GM12878 (cell line): ENCODE results near the gene CAMK1. TPM values are rescaled to one million over a fixed set of nuclear protein-coding genes. Genes with fewer than 3 reads are reported as not detected.

Experiments used
- ATAC-seq: fragments of 200-7000 bp; cut with Tn5 transposase; 3 replicates; pipeline ENCODE4 v1.9.1; 2020; ENCODE audit warnings: mild to moderate bottlenecking, moderate library complexity
- BruUV-seq: library from RNA; stranded (reverse); fragments of 400-500 nt; replicated peaks from 2 replicates; lab custom pipeline; 2021; lab: Mats Ljungman, UMichigan
- CTCF ChIA-PET: fragments of 300-600 bp; sonication (Branson Sonifier 250); formaldehyde crosslinking; extraction: SDS; loops from one replicate; lab custom pipeline; 2021; ENCODE audit warnings: inconsistent platforms; lab: Yijun Ruan, JAX
- POLR2A ChIA-PET: fragments of 350-600 bp; formaldehyde crosslinking; extraction: SDS; loops from one replicate; lab custom pipeline; 2021; ENCODE audit warnings: inconsistent platforms; lab: Charles Lee
- RAD21 ChIA-PET: fragments of 300-600 bp; sonication (Branson Sonifier 250); formaldehyde crosslinking; loops from one replicate; lab custom pipeline; 2023; ENCODE audit warnings: antibody characterized with exemption; ENCODE audit not compliant: unreplicated experiment; lab: Charles Lee
- SMC1A ChIA-PET: fragments of 300-600 bp; sonication (Branson Sonifier 250); formaldehyde crosslinking; loops from one replicate; lab custom pipeline; 2023; ENCODE audit not compliant: unreplicated experiment, uncharacterized antibody; lab: Charles Lee
- DNase-seq: peaks from one replicate; pipeline ENCODE4 v3.0.0-alpha.2; 2011; ENCODE audit warnings: low read depth, low spot score
- FAIRE-seq: peaks from 3 replicates; lab custom pipeline; 2011; peaks lifted over from hg19 to GRCh38; lab: Jason Lieb, UNC
- H2AFZ ChIP-seq: 2 replicates; pipeline ENCODE4 v1.6.0; 2011; ENCODE audit warnings: low read depth, low read length, control low read depth; ENCODE audit not compliant: control insufficient read depth
- H3K27ac ChIP-seq: 2 replicates; pipeline ENCODE4 v1.5.1; 2011; ENCODE audit warnings: control low read depth; ENCODE audit not compliant: control insufficient read depth, insufficient read depth
- H3K27me3 ChIP-seq, 2 experiments: replicated peaks in 1 of 2; 2 replicates each; pipeline versions ENCODE4 v1.6.0 to v1.6.1; 2011; ENCODE audit warnings: low read length in 1 of 2; ENCODE audit not compliant: control insufficient read depth in 2 of 2, insufficient read depth in 2 of 2
- H3K36me3 ChIP-seq, 2 experiments: 2 replicates each; pipeline ENCODE4 v1.5.1; 2011; ENCODE audit warnings: low read length in 1 of 2; ENCODE audit not compliant: control insufficient read depth in 2 of 2, insufficient read depth in 2 of 2
- H3K4me1 ChIP-seq: 2 replicates; pipeline ENCODE4 v1.6.1; 2011; ENCODE audit warnings: mild to moderate bottlenecking, low read length, moderate library complexity, mixed read lengths; ENCODE audit not compliant: control insufficient read depth, insufficient read depth
- H3K4me2 ChIP-seq: 2 replicates; pipeline ENCODE4 v1.6.0; 2011; ENCODE audit warnings: control low read depth; ENCODE audit not compliant: control insufficient read depth, insufficient read depth
- H3K4me3 ChIP-seq: fragments of 200-600 bp; sonication (generic); 2 replicates; pipeline ENCODE4 v1.5.1; 2016
- H3K79me2 ChIP-seq: 2 replicates; pipeline ENCODE4 v1.6.0; 2011; ENCODE audit warnings: low read length; ENCODE audit not compliant: control insufficient read depth, insufficient read depth
- H3K9ac ChIP-seq: 2 replicates; pipeline ENCODE4 v1.8.0; 2011; ENCODE audit warnings: low read length, control low read depth, mixed read lengths; ENCODE audit not compliant: control insufficient read depth, insufficient read depth
- H3K9me3 ChIP-seq: replicated peaks from 3 replicates; pipeline ENCODE4 v1.5.1; 2011; ENCODE audit warnings: mild to moderate bottlenecking, low read length; ENCODE audit not compliant: control insufficient read depth, insufficient read depth
- H4K20me1 ChIP-seq: 2 replicates; pipeline ENCODE4 v1.6.0; 2011; ENCODE audit not compliant: control insufficient read depth, insufficient read depth
- EZH2 ChIP-seq: IDR thresholded peaks from 2 replicates; pipeline ENCODE4 v1.6.1; 2012; ENCODE audit warnings: low read depth, mild to moderate bottlenecking, control low read depth, inconsistent platforms, low read length, borderline replicate concordance; ENCODE audit not compliant: control insufficient read depth
- POLR2AphosphoS5 ChIP-seq: IDR thresholded peaks from 2 replicates; pipeline ENCODE4 v1.6.1; 2011; ENCODE audit warnings: mild to moderate bottlenecking, low read length, inconsistent platforms
- RAD51 ChIP-seq: fragments of 450-650 bp; IDR thresholded peaks from 2 replicates; pipeline ENCODE4 v1.6.1; 2016; ENCODE audit warnings: moderate library complexity, mild to moderate bottlenecking, inconsistent platforms
- SMC3 ChIP-seq: IDR thresholded peaks from 2 replicates; pipeline ENCODE4 v1.6.1; 2011; ENCODE audit warnings: low read length, improper control_type of control experiment, borderline replicate concordance
- SREBF2 ChIP-seq: IDR thresholded peaks from 2 replicates; pipeline ENCODE4 v1.6.1; 2012; ENCODE audit warnings: mild to moderate bottlenecking, low read length
- YY1 ChIP-seq: IDR thresholded peaks from 2 replicates; pipeline ENCODE4 v1.6.1; 2011; ENCODE audit warnings: low read depth, mild to moderate bottlenecking, low read length
- WGBS: methylation state at CpG from one replicate; pipeline ENCODE4 v1.1.6; 2016; ENCODE audit warnings: low lambda C conversion rate; ENCODE audit not compliant: insufficient replicate concordance, insufficient coverage; ENCODE audit errors: missing lambda C conversion rate; 5-methylcytosine and 5-hydroxymethylcytosine counted together
- in situ Hi-C: fragments of 300-500 bp; cut with MboI; formaldehyde crosslinking; loops from 9 replicates; pipeline ENCODE4 v1.14.3; 2018; ENCODE audit warnings: mixed read lengths
- intact Hi-C: fragments of 100-400 bp; cut with micrococcal nuclease; formaldehyde crosslinking; loops from one replicate; pipeline ENCODE4 v1.14.2; 2022; ENCODE audit not compliant: unreplicated experiment
- polyA plus RNA-seq, 11 experiments: library from polyadenylated mRNA; depleted of rRNA in 4 of 11; unstranded in 6 of 11; stranded (reverse) in 5 of 11; fragments of >200 nt; fragmentation: Nextera tagmentation in 4 of 11; fragmentation: Illumina TruSeq in 1 of 11; extraction: Ambion mirVana in 4 of 11; extraction: Trizol in 1 of 11; gene quantifications; 1 replicate in 1 of 11; 2 replicates in 10 of 11; pipeline versions ENCODE4 v1.2.1 to v1.2.3, GENCODE V29; 2011 to 2016; ENCODE audit warnings: inconsistent platforms in 2 of 11, missing spikeins in 2 of 11, low read depth in 1 of 11
- total RNA-seq, 4 experiments: library from RNA; depleted of rRNA in 3 of 4; stranded (reverse); fragments of >200 nt in 3 of 4; fragmentation: Illumina TruSeq in 1 of 4; extraction: Trizol in 1 of 4; gene quantifications; 2 replicates each; pipeline versions ENCODE4 v1.2.1 to v1.2.3, GENCODE V29; 2013 to 2021
- TF ChIP-seq, protein P1 (sequence below): IDR thresholded peaks from 2 replicates; pipeline ENCODE4 v1.6.1; 2012; ENCODE audit warnings: low read depth, low read length, improper control_type of control experiment

The CAMK1 gene
- total and polyA plus RNA-seq, 10 of the 15 experiments (the other 5 are each of a cell fraction or from before 2014, with no cell fraction given): 0.24 to 2.1 (median 0.51) TPM; not detected in 2

DNA sequence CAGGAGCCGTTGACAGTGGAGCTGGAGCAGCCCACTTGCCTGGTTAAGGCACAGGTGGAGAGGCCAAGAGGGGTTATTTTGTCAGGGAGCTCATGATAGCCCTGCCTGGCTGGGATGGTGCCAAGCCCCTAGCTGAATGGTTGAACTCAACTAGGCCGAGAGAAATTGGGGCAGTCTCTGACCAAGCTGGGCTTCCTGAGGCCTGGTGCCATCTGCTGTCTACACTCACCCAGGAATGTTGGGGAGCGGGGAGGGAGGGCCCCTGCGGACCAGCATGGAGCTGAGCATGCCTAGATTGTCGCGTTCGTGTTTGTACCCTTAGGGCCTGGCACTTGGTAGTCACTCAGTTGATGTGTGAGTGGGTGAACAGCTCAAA, 37.0 kb downstream of the CAMK1 start:
- H3K4me2 ChIP-seq: peak overlapping the region; percentile 97
- ATAC-seq (no peak), DNase-seq (no peak), FAIRE-seq (no peak)
- ChIA-PET CTCF (interaction anchor here (0.5 to 2.8 kb wide), 8 partner anchors 12 to 481 kb away, joined by 3 to 24 read pairs (median 3); partner anchors contain the start of gene OGG1), RAD21 (interaction anchor here (1.2 to 1.4 kb wide), 4 partner anchors 18 to 133 kb away, joined by 3 to 4 read pairs (median 3); no protein-coding TSS in a partner anchor), SMC1A (interaction anchor here (0.7 to 2.7 kb wide), 6 partner anchors 17 to 229 kb away, joined by 3 to 16 read pairs (median 4); partner anchors contain the start of genes MTMR14 and OGG1), POLR2A (interaction anchor here (0.6 to 2.0 kb wide), 6 partner anchors 11 to 1006 kb away, joined by 3 to 7 read pairs (median 3); partner anchors contain the start of gene OGG1)
- no peaks in the 10 kb centered on the region for H3K9me3 ChIP-seq
- WGBS: 73% methylated on average over 7 of the region's 7 CpGs
- peaks cover 3% of the 10 kb centered on the region for H4K20me1 ChIP-seq
- H3K27ac ChIP-seq: peak overlapping the region; percentile 100
- BruUV-seq: no TSS peak
- H3K36me3 ChIP-seq: peaks cover 2 to 19% of the 10 kb centered on the region in 2 experiments
- peak overlapping the region; percentile 98 for H3K9ac ChIP-seq
- no peak for TF ChIP-seq SMC3
- peak; percentile 17; the same call in 1 of the 2 replicates for TF ChIP-seq POLR2AphosphoS5
- TF ChIP-seq SREBF2: no peak
- no peaks in the 10 kb centered on the region for H3K27me3 ChIP-seq
- H3K79me2 ChIP-seq: peaks cover 33% of the 10 kb centered on the region
- in situ Hi-C loops: no loop called here
- peaks cover 12% of the 10 kb centered on the region for H3K4me1 ChIP-seq
- peak overlapping the region; percentile 94 for H3K4me3 ChIP-seq
- intact Hi-C loops: loop anchor here (5.0 to 10.0 kb wide), 3 partner anchors 60 to 378 kb away; partner anchors contain the start of genes ARPC4 and TADA3
- no peak overlapping the region for H2AFZ ChIP-seq

DNA sequence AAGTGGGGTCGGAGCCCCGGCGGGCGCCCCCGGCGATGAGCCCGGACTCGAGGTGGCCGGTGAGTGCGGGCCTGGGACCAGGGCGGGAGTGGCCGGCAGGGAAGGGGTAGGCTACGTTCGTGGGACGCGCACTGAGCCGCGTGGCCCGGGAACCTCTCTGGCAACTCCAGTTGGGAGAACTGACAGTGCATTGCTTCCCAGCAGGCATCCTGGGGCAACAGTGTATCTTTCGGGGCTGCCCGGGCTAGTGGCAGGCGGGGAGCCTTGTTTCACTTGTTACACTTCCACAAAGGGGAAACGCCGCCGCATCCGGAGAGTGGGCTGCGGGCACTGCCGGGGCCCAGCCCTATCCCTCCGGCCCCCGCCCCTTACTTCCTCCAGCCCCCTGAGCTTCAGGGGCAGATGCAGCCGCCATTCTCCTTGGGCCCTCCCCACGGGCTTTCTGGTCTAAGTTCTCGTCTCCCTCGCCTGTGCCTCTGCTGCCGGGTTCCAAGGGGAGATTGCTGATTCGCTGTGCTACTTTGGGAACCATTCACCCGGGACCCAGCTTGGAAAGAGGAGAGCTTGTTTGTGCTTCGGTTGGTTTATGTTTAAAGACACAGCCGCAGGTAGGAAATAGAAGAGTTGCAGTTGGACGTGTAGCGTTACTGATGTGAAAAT, 37.5 kb downstream of the CAMK1 start:
- 1% methylated on average over 36 of the region's 41 CpGs for WGBS
- TF ChIP-seq POLR2AphosphoS5 (peak; percentile 58), YY1 (peak; percentile 47; the same call in 1 of the 2 replicates), RAD51 (no peak), EZH2 (no peak)
- TF ChIP-seq, protein P1, sequence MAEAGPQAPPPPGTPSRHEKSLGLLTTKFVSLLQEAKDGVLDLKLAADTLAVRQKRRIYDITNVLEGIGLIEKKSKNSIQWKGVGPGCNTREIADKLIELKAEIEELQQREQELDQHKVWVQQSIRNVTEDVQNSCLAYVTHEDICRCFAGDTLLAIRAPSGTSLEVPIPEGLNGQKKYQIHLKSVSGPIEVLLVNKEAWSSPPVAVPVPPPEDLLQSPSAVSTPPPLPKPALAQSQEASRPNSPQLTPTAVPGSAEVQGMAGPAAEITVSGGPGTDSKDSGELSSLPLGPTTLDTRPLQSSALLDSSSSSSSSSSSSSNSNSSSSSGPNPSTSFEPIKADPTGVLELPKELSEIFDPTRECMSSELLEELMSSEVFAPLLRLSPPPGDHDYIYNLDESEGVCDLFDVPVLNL: no peak
- ATAC-seq: peak; percentile 13
- Histone ChIP-seq H3K4me1 (peaks cover 12% of the 10 kb centered on the region), H3K79me2 (peaks cover 33% of the 10 kb centered on the region), H3K4me3 (peak overlapping the region; percentile 94), H3K9me3 (no peaks in the 10 kb centered on the region), H2AFZ (peak overlapping the region; percentile 99), H3K27me3 (no peaks in the 10 kb centered on the region), H3K36me3 (peaks cover 2 to 17% of the 10 kb centered on the region in 2 experiments), H3K9ac (peak overlapping the region; percentile 98), H3K4me2 (peak overlapping the region; percentile 97), H3K27ac (peak overlapping the region; percentile 100), H4K20me1 (peaks cover 3% of the 10 kb centered on the region)
- CTCF ChIA-PET: interaction anchor here (0.8 to 2.8 kb wide), 8 partner anchors 11 to 370 kb away, joined by 3 to 24 read pairs (median 3); partner anchors contain the start of genes MTMR14 and OGG1
- in situ Hi-C loops (no loop called here), intact Hi-C loops (loop anchor here (5.0 to 10.0 kb wide), 3 partner anchors 60 to 377 kb away; partner anchors contain the start of genes ARPC4 and TADA3)
- no peak for FAIRE-seq
- RAD21 ChIA-PET: interaction anchor here (1.0 to 1.9 kb wide), 6 partner anchors 18 to 228 kb away, joined by 3 to 8 read pairs (median 3); partner anchors contain the start of gene OGG1
- POLR2A ChIA-PET: interaction anchor here (0.6 to 1.8 kb wide), 7 partner anchors 15 to 1006 kb away, joined by 3 to 10 read pairs (median 3); partner anchors contain the start of genes ARPC4, TADA3 and THUMPD3
- no TSS peak for BruUV-seq
- no peak for DNase-seq
- SMC1A ChIA-PET: interaction anchor here (0.7 to 2.7 kb wide), 7 partner anchors 17 to 228 kb away, joined by 3 to 16 read pairs (median 3); partner anchors contain the start of genes MTMR14 and OGG1
